ENCODE results near the gene COPS8.

DNA sequence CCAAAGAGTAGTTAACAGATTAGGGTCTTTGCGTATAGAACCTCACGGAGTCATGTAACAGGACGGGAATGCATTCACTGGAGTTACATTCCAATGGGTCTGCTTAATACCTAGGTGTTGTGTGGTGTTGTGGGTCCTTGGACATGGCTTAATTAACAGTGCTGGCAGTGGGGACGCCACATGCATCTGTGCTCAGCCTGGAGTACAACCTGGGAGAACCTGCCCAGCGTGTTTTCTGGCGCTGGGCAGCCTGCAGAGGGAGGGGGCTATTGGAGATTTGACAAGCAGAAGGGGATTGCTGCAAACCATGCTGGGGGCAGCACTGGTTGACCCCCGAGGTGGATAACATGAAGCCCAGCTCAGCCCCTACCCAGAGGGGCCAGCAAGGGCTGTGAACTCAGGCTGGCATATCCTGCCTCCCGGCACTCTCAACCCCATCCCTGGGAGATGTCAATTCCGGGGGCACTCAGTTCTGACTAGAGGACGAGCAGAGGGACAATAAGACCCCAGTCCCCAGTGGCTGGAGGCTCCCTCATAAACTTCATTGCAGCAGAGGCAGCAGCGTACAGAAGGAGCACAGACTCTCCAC lies 29.3 kb upstream of the COPS8 start:
- no peak for TF ChIP-seq POLR2A (IDR thresholded peaks at IDR 0.05)
- TF ChIP-seq, protein P1, sequence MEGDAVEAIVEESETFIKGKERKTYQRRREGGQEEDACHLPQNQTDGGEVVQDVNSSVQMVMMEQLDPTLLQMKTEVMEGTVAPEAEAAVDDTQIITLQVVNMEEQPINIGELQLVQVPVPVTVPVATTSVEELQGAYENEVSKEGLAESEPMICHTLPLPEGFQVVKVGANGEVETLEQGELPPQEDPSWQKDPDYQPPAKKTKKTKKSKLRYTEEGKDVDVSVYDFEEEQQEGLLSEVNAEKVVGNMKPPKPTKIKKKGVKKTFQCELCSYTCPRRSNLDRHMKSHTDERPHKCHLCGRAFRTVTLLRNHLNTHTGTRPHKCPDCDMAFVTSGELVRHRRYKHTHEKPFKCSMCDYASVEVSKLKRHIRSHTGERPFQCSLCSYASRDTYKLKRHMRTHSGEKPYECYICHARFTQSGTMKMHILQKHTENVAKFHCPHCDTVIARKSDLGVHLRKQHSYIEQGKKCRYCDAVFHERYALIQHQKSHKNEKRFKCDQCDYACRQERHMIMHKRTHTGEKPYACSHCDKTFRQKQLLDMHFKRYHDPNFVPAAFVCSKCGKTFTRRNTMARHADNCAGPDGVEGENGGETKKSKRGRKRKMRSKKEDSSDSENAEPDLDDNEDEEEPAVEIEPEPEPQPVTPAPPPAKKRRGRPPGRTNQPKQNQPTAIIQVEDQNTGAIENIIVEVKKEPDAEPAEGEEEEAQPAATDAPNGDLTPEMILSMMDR (IDR thresholded peaks at IDR 0.05), result no peak

Data from thyroid gland (tissue), 4 donors.